Measurements from ENCODE around the gene MAGI2. TPM values are rescaled to one million over a fixed set of nuclear protein-coding genes. Genes with fewer than 3 reads are reported as not detected.

Gene MAGI2
- total and polyA plus RNA-seq, 4 donors = 0.37 to 4.1 (median 1.4) TPM

- DNase-seq (ENCODE audit: low spot score) = no peak
- no peaks in the 10 kb centered on the region for H3K36me3 ChIP-seq (ENCODE audit: control insufficient read depth in 4 of 4, insufficient read depth in 3 of 4, low read depth in 1 of 4, low read length in 3 of 4)
- H3K4me1 ChIP-seq (ENCODE audit: control insufficient read depth in 4 of 4, insufficient read depth in 4 of 4, low read length in 3 of 4) = no peaks in the 10 kb centered on the region
- no peak for TF ChIP-seq CTCF (IDR thresholded peaks at IDR 0.05; ENCODE audit: low read depth, low read length, missing input control)
- no peak for TF ChIP-seq NR2F2 (IDR thresholded peaks at IDR 0.05)
- no peak for TF ChIP-seq EGR1 (IDR thresholded peaks at IDR 0.05; ENCODE audit: low read depth in 2 of 2)
- no peak for TF ChIP-seq MAX (IDR thresholded peaks at IDR 0.05)
- TF ChIP-seq FOXA1 (IDR thresholded peaks at IDR 0.05) = no peak
- no peak for TF ChIP-seq SP1 (IDR thresholded peaks at IDR 0.05)
- no peak for TF ChIP-seq ATF3 (IDR thresholded peaks at IDR 0.05)
- TF ChIP-seq YY1 (IDR thresholded peaks at IDR 0.05) = no peak
- TF ChIP-seq HNF4A (conservative IDR thresholded peaks at IDR 0.05) = no peak
- no peak for TF ChIP-seq ZBTB33 (IDR thresholded peaks at IDR 0.05)
- no peak for TF ChIP-seq RAD21 (IDR thresholded peaks at IDR 0.05)
- no peak for TF ChIP-seq HNF4G (IDR thresholded peaks at IDR 0.05)
- TF ChIP-seq RXRA (IDR thresholded peaks at IDR 0.05) = no peak
- no peak overlapping the region for H3K27ac ChIP-seq (ENCODE audit: low read depth in 1 of 2, low read length in 2 of 2)
- WGBS = 95% methylated on average over 3 of the region's 3 CpGs
- no peaks in the 10 kb centered on the region for H3K9me3 ChIP-seq (ENCODE audit: control insufficient read depth in 4 of 4, low read length in 3 of 4)
- no peaks in the 10 kb centered on the region for H3K27me3 ChIP-seq (ENCODE audit: control insufficient read depth in 4 of 4, insufficient read depth in 4 of 4, low read length in 3 of 4)
- no peak overlapping the region for H3K9ac ChIP-seq (ENCODE audit: low read depth in 1 of 2, low read length in 2 of 2)
- no peak overlapping the region for H3K4me3 ChIP-seq (ENCODE audit: low read depth in 1 of 3, low read length in 3 of 3)
Observed at GRCh38 chr7:78212476-78213060, 1240.9 kb downstream of the MAGI2 start.

DNA sequence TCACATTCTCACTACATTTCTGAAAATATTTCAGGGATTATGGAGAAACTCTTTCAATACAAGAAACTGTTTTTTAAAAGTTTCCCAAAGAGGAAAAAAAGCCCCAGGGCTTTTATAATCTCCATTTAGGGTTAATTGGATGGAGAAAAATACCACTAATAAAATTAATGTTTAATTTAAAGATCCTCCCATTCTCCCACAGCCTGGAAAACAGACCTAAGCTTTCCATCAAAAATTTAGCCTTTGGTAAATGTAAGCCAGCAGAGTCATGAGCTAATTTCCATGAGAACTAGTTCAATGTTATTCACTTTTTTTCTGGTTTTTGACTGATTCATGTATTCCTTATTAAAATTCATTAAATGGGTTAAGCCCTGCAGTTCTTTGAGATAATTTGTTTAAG, 1246.2 kb downstream of the MAGI2 start:
- Histone ChIP-seq H3K9ac (ENCODE audit: low read depth in 1 of 2, low read length in 2 of 2) (no peak overlapping the region), H3K27ac (ENCODE audit: low read depth in 1 of 2, low read length in 2 of 2) (no peak overlapping the region), H3K4me3 (ENCODE audit: low read depth in 1 of 3, low read length in 3 of 3) (no peak overlapping the region), H3K4me1 (ENCODE audit: control insufficient read depth in 4 of 4, insufficient read depth in 4 of 4, low read length in 3 of 4) (no peaks in the 10 kb centered on the region), H3K36me3 (ENCODE audit: control insufficient read depth in 4 of 4, insufficient read depth in 3 of 4, low read depth in 1 of 4, low read length in 3 of 4) (no peaks in the 10 kb centered on the region), H3K9me3 (ENCODE audit: control insufficient read depth in 4 of 4, low read length in 3 of 4) (no peaks in the 10 kb centered on the region), H3K27me3 (ENCODE audit: control insufficient read depth in 4 of 4, insufficient read depth in 4 of 4, low read length in 3 of 4) (no peaks in the 10 kb centered on the region)
- TF ChIP-seq ZBTB33 (IDR thresholded peaks at IDR 0.05) (no peak), FOXA1 (IDR thresholded peaks at IDR 0.05) (no peak), JUND (IDR thresholded peaks at IDR 0.05) (no peak), RAD21 (IDR thresholded peaks at IDR 0.05) (no peak), YY1 (IDR thresholded peaks at IDR 0.05) (no peak), SP1 (IDR thresholded peaks at IDR 0.05) (no peak), HNF4G (IDR thresholded peaks at IDR 0.05) (no peak), FOXA2 (IDR thresholded peaks at IDR 0.05) (no peak), MAX (IDR thresholded peaks at IDR 0.05) (no peak), CTCF (IDR thresholded peaks at IDR 0.05; ENCODE audit: low read depth, low read length, missing input control) (no peak), TAF1 (conservative IDR thresholded peaks at IDR 0.05) (no peak), NR2F2 (IDR thresholded peaks at IDR 0.05) (no peak), ATF3 (IDR thresholded peaks at IDR 0.05) (no peak), EGR1 (IDR thresholded peaks at IDR 0.05; ENCODE audit: low read depth in 2 of 2) (no peak), GABPA (IDR thresholded peaks at IDR 0.05 in 1 of 2, conservative IDR thresholded peaks at IDR 0.05 in 1 of 2) (no peak), RXRA (IDR thresholded peaks at IDR 0.05) (no peak)
- TF ChIP-seq, protein P1, sequence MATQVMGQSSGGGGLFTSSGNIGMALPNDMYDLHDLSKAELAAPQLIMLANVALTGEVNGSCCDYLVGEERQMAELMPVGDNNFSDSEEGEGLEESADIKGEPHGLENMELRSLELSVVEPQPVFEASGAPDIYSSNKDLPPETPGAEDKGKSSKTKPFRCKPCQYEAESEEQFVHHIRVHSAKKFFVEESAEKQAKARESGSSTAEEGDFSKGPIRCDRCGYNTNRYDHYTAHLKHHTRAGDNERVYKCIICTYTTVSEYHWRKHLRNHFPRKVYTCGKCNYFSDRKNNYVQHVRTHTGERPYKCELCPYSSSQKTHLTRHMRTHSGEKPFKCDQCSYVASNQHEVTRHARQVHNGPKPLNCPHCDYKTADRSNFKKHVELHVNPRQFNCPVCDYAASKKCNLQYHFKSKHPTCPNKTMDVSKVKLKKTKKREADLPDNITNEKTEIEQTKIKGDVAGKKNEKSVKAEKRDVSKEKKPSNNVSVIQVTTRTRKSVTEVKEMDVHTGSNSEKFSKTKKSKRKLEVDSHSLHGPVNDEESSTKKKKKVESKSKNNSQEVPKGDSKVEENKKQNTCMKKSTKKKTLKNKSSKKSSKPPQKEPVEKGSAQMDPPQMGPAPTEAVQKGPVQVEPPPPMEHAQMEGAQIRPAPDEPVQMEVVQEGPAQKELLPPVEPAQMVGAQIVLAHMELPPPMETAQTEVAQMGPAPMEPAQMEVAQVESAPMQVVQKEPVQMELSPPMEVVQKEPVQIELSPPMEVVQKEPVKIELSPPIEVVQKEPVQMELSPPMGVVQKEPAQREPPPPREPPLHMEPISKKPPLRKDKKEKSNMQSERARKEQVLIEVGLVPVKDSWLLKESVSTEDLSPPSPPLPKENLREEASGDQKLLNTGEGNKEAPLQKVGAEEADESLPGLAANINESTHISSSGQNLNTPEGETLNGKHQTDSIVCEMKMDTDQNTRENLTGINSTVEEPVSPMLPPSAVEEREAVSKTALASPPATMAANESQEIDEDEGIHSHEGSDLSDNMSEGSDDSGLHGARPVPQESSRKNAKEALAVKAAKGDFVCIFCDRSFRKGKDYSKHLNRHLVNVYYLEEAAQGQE (IDR thresholded peaks at IDR 0.05) = no peak
- DNase-seq (ENCODE audit: low spot score) = no peak

Data from liver (tissue), 9 donors.